Stimulated activated naive CD8-positive, alpha-beta T cell treated with anti-CD3 and anti-CD28 coated beads, Interleukin-15, Interleukin-2, amounts not matched to agents 100 ng/mL and 50 ng/mL, for 24 hours (primary cell): ENCODE data around the gene TMEM161A.
"Not testable (repeated sequence)": the region's sequence is repeated elsewhere in the genome, so short reads cannot be mapped to it uniquely, and the experiment has no call there.

Source experiments
- H3K27ac Mint-ChIP-seq: one replicate; pipeline ENCODE4 v1.8.0; 2021; ENCODE audit warnings: mild to moderate bottlenecking, mixed read lengths
- H3K27me3 Mint-ChIP-seq: one replicate; pipeline ENCODE4 v1.8.0; 2021; ENCODE audit warnings: mixed read lengths
- H3K36me3 Mint-ChIP-seq: one replicate; pipeline ENCODE4 v1.8.0; 2021; ENCODE audit warnings: low read depth, mixed read lengths
- H3K4me1 Mint-ChIP-seq: one replicate; pipeline ENCODE4 v1.8.0; 2021; ENCODE audit warnings: low read depth, mixed read lengths
- H3K4me3 Mint-ChIP-seq: one replicate; pipeline ENCODE4 v1.8.0; 2021; ENCODE audit warnings: mild to moderate bottlenecking, mixed read lengths
- H3K9me3 Mint-ChIP-seq: one replicate; pipeline ENCODE4 v1.8.0; 2021; ENCODE audit warnings: mixed read lengths

TMEM161A gene

GRCh38 chr19:19165396-19165795, 27.1 kb upstream of the TMEM161A start:
- H3K4me1 Mint-ChIP-seq, result peaks cover 13% of the 10 kb centered on the region
- H3K4me3 Mint-ChIP-seq, result no peak overlapping the region
- no peaks in the 10 kb centered on the region for H3K9me3 Mint-ChIP-seq
- no peak overlapping the region for H3K27ac Mint-ChIP-seq
- no peaks in the 10 kb centered on the region for H3K36me3 Mint-ChIP-seq
- no peaks in the 10 kb centered on the region for H3K27me3 Mint-ChIP-seq

GRCh38 chr19:19162495-19162894, 24.2 kb upstream of the TMEM161A start:
- no peak overlapping the region for H3K4me3 Mint-ChIP-seq
- H3K27me3 Mint-ChIP-seq, result no peaks in the 10 kb centered on the region
- peaks cover 9% of the 10 kb centered on the region for H3K4me1 Mint-ChIP-seq
- H3K36me3 Mint-ChIP-seq, result no peaks in the 10 kb centered on the region
- H3K9me3 Mint-ChIP-seq, result no peaks in the 10 kb centered on the region
- H3K27ac Mint-ChIP-seq, result no peak overlapping the region

- no peaks in the 10 kb centered on the region for H3K9me3 Mint-ChIP-seq
- no peak overlapping the region for H3K27ac Mint-ChIP-seq
- H3K4me3 Mint-ChIP-seq, result no peak overlapping the region
- peaks cover 9% of the 10 kb centered on the region for H3K4me1 Mint-ChIP-seq
- H3K36me3 Mint-ChIP-seq, result peaks cover 5% of the 10 kb centered on the region
- H3K27me3 Mint-ChIP-seq, result no peaks in the 10 kb centered on the region
Measured at GRCh38 chr19:19160461-19161035, 22.3 kb upstream of the TMEM161A start.

- Mint-ChIP-seq H3K36me3 (peaks cover 12% of the 10 kb centered on the region), H3K27me3 (no peaks in the 10 kb centered on the region), H3K4me3 (no peak overlapping the region), H3K27ac (no peak overlapping the region), H3K9me3 (no peaks in the 10 kb centered on the region), H3K4me1 (peaks cover 9% of the 10 kb centered on the region)
Measured at GRCh38 chr19:19159534-19159933, 21.3 kb upstream of the TMEM161A start.

- Mint-ChIP-seq H3K36me3 (peaks cover 12% of the 10 kb centered on the region), H3K27ac (no peak overlapping the region), H3K27me3 (no peaks in the 10 kb centered on the region), H3K4me3 (no peak overlapping the region), H3K4me1 (peaks cover 9% of the 10 kb centered on the region), H3K9me3 (no peaks in the 10 kb centered on the region)
Measured at GRCh38 chr19:19157808-19158207, 19.5 kb upstream of the TMEM161A start.

- Mint-ChIP-seq H3K4me1 (peaks cover 4% of the 10 kb centered on the region), H3K27me3 (no peaks in the 10 kb centered on the region), H3K4me3 (no peak overlapping the region), H3K27ac (no peak overlapping the region), H3K36me3 (peaks cover 12% of the 10 kb centered on the region), H3K9me3 (no peaks in the 10 kb centered on the region)
Measured at GRCh38 chr19:19155495-19156219, 17.4 kb upstream of the TMEM161A start.

DNA sequence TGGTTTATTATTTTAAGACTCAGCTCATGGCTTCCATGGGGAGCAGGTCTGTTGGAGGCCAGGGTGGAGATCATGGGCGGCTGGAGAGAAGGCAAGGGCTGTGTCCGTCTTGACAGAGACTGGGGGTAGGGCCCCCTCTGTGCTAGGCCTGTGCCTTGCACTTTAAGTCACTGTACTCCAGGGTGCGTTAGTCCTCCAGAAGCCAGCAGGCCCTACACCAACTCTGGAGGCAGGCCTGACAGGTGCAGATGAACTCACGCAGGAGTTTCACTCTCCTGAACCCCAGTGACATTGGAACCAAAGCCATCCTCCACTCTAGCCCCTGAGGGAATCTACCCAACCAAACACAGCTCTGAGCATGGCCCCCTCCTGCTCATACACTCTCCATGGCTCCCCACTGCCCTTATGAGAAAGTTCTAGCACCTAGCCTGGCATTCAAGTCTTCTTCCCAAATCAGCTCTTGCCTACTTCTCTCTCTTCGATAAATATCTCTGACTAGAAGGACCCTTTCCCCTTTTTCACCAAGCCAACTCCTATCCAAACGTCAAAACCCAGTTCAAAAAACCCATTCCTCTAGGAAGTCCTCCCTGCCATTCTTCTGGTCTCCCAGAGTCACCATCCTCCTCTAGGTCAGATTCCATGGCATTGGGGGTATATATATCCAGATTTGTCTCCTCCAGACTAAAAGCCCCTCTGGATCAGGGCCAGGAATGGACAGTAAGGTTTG, 16.7 kb upstream of the TMEM161A start:
- no peak overlapping the region for H3K27ac Mint-ChIP-seq
- no peak overlapping the region for H3K4me3 Mint-ChIP-seq
- peaks cover 4% of the 10 kb centered on the region for H3K4me1 Mint-ChIP-seq
- no peaks in the 10 kb centered on the region for H3K27me3 Mint-ChIP-seq
- peaks cover 12% of the 10 kb centered on the region for H3K36me3 Mint-ChIP-seq
- no peaks in the 10 kb centered on the region for H3K9me3 Mint-ChIP-seq

DNA sequence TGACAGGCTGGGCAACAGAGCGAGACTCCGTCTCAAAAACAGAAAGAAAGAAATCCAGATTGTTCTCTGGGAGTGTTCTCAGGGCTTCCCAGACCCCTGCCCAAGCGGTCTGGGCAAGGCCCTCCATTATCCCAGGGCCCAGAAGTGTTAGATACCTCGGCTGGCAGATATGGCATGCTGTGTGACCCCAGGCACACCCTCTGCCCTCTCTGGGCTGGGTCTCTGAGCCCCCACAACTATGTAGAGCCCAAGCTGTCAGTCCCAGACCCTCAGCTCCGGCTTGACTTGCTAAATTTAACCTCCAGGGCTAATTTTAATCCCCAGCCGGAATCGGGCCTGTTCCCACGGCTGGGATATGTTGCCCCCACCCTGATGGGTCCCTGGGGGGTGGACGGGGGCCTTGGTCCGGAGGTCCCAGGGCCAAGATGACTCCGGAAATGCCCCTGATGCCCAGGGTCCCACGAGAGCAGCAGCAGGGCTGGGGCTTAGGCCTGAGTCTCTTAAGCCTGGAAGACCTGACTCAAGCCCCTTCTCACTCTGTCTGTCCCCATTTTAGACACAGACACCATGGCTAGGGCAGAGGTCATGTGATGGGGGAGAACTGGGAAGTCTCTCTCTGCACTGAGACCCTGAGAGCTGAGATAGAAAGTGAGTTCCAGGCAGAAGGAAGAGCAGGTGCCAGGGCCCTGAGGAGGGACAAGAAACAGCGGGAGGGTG, 14.5 kb upstream of the TMEM161A start:
- peaks cover 12% of the 10 kb centered on the region for H3K36me3 Mint-ChIP-seq
- H3K9me3 Mint-ChIP-seq, result no peaks in the 10 kb centered on the region
- H3K27me3 Mint-ChIP-seq, result no peaks in the 10 kb centered on the region
- no peaks in the 10 kb centered on the region for H3K4me1 Mint-ChIP-seq
- no peak overlapping the region for H3K4me3 Mint-ChIP-seq
- H3K27ac Mint-ChIP-seq, result no peak overlapping the region

DNA sequence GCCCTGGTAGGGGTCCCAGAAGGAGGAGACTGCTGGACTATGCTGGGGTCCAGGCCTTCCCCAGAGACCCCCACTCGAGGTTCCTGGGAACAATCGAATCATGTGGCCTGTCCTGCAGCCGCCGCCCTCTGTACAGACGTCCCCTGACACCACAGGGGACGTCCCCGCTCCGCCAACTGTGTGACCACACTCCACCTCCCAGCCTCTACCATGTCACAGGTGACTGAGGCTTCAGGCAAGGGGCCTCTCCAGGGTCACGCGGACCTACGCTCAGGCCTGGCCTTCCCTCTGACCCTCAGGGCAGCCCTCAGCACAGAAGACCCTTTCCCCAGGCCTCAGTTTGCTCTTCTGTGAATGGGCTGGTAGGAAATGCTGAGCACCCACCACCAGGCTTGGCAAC, 13.1 kb upstream of the TMEM161A start:
- no peaks in the 10 kb centered on the region for H3K27me3 Mint-ChIP-seq
- H3K27ac Mint-ChIP-seq, result no peak overlapping the region
- H3K9me3 Mint-ChIP-seq, result no peaks in the 10 kb centered on the region
- H3K4me3 Mint-ChIP-seq, result no peak overlapping the region
- peaks cover 12% of the 10 kb centered on the region for H3K36me3 Mint-ChIP-seq
- no peaks in the 10 kb centered on the region for H3K4me1 Mint-ChIP-seq

- Mint-ChIP-seq H3K36me3 (no peaks in the 10 kb centered on the region), H3K27me3 (no peaks in the 10 kb centered on the region), H3K4me3 (no peak overlapping the region), H3K4me1 (no peaks in the 10 kb centered on the region), H3K27ac (peak overlapping the region; percentile 45), H3K9me3 (no peaks in the 10 kb centered on the region)
Measured at GRCh38 chr19:19149435-19149834, 11.2 kb upstream of the TMEM161A start.

- H3K36me3 Mint-ChIP-seq, H3K4me1 Mint-ChIP-seq, H3K4me3 Mint-ChIP-seq, H3K9me3 Mint-ChIP-seq, H3K27ac Mint-ChIP-seq, H3K27me3 Mint-ChIP-seq: not testable (repeated sequence)
Measured at GRCh38 chr19:19148504-19148903, 10.2 kb upstream of the TMEM161A start.

DNA sequence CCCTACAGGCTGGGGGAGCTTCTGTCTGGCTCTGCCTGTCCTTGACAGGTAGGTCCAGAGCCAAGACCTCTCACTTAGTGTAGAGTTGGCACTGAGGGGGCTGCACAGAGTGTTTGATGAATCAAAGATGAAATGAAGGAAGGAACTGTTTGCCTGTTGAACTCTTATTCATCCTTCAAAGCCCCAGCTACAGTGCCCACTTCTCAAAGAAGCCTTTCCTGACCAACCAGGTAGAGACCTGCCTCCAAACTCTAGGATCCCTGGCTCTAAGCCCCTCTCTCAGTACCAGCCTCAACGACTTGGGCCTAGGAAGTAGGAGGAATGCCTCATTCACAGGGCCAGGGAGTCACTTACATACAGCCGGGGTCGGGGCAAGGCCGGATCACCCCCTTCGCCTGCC, 9.1 kb upstream of the TMEM161A start:
- Mint-ChIP-seq H3K4me1 (no peaks in the 10 kb centered on the region), H3K9me3 (no peaks in the 10 kb centered on the region), H3K4me3 (no peak overlapping the region), H3K36me3 (no peaks in the 10 kb centered on the region), H3K27ac (no peak overlapping the region), H3K27me3 (no peaks in the 10 kb centered on the region)

DNA sequence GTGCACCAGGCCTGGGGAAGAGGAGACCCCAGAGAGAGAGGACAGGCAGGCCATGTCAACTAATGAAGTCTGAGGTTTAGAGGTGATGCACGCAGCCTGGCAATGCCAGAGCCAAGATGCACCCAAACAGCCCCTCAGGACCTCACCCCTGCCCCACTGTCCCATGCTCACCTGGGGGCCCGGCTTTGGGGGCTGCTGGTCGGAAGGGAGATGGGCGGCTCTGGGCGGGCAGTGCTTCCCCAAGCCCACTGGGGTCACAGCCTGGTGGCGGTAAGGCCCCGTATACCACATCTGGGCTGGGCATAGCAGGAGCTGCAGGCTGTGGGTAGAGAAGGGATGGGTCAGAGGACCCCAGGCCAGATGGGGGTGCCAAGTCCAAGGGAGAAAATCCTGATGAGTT, 8.6 kb upstream of the TMEM161A start:
- Mint-ChIP-seq H3K9me3 (no peaks in the 10 kb centered on the region), H3K27ac (no peak overlapping the region), H3K36me3 (no peaks in the 10 kb centered on the region), H3K4me1 (no peaks in the 10 kb centered on the region), H3K4me3 (no peak overlapping the region), H3K27me3 (no peaks in the 10 kb centered on the region)

DNA sequence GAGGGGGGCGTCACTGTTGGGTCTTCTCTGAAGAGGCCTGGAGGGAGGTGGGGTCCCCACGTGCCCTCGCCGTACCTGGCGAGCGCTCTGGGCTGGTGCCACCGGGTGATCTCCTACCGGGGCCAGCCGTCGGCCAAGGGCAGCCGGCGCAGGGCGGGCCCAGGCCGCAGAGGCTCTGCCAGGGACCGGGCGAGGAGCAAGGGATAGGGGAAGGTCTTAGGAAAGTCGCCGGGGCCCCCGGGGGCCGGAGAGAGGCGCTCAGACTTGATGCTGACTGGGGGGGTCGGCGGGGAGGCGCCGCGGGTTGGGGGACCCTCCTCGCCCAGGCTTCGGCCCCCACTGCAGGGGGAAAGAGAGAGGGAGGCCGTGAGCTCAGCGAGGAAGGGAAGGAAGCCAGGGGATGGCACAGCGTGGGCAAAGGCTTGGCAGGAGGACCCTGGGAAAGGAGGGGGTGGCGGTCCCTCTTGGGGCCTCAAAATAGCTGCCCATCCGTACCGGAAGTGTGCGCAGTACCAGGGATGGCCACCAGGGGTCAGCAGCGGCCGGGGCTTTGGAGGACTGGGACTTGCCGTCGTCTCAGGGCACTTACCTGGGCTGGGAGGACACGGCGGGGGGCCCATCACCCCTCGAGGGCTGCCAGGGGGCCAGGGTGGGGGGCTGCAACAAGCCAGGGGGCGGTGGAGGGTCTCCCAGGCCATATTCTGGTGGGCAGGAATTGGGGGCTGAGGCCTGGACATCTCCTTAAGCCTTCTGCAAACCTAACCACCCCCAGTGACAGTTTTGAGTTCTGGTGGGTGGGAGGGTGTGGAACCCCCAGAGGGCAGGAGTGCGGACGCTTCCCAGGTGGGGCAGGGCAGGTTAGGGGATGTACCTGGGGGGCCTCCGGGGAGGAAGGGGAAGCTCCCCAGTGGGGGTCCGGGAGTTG, 7.7 kb upstream of the TMEM161A start:
- Mint-ChIP-seq H3K27ac (no peak overlapping the region), H3K36me3 (no peaks in the 10 kb centered on the region), H3K9me3 (no peaks in the 10 kb centered on the region), H3K4me1 (no peaks in the 10 kb centered on the region), H3K27me3 (no peaks in the 10 kb centered on the region), H3K4me3 (no peak overlapping the region)
